HEK293 (cell line): ENCODE results near the gene GTF2H2C.

Experiments used
- BCL6B ChIP-seq: fragments of 450-650 bp; formaldehyde crosslinking; IDR thresholded peaks from 2 replicates; pipeline ENCODE4 v1.5.1; 2017; ENCODE audit warnings: missing biosample characterization, missing genetic modification characterization
- GLIS1 ChIP-seq: fragments of 450-650 bp; formaldehyde crosslinking; IDR thresholded peaks from 2 replicates; pipeline ENCODE4 v1.5.1; 2016; ENCODE audit warnings: missing biosample characterization, missing genetic modification characterization
- INSM2 ChIP-seq: fragments of 450-650 bp; formaldehyde crosslinking; IDR thresholded peaks from 2 replicates; pipeline ENCODE4 v1.5.1; 2016; ENCODE audit warnings: missing biosample characterization, missing genetic modification characterization
- KLF16 ChIP-seq: fragments of 450-650 bp; formaldehyde crosslinking; IDR thresholded peaks from 2 replicates; pipeline ENCODE4 v1.5.1; 2017; ENCODE audit warnings: missing biosample characterization, missing genetic modification characterization
- OSR2 ChIP-seq: fragments of 450-650 bp; formaldehyde crosslinking; IDR thresholded peaks from 2 replicates; pipeline ENCODE4 v1.5.1; 2016; ENCODE audit warnings: missing biosample characterization, missing genetic modification characterization
- PRDM4 ChIP-seq: fragments of 450-650 bp; formaldehyde crosslinking; IDR thresholded peaks from 2 replicates; pipeline ENCODE4 v1.5.1; 2017; ENCODE audit warnings: missing biosample characterization, missing genetic modification characterization
- RBAK ChIP-seq: fragments of 450-650 bp; formaldehyde crosslinking; IDR thresholded peaks from 2 replicates; pipeline ENCODE4 v1.5.1; 2016; ENCODE audit warnings: missing biosample characterization, missing genetic modification characterization
- SCRT1 ChIP-seq: fragments of 450-650 bp; formaldehyde crosslinking; IDR thresholded peaks from 2 replicates; pipeline ENCODE4 v1.5.1; 2016; ENCODE audit warnings: missing biosample characterization, missing genetic modification characterization, borderline replicate concordance
- YY1 ChIP-seq: fragments of 450-650 bp; formaldehyde crosslinking; IDR thresholded peaks from 2 replicates; pipeline ENCODE4 v1.5.1; 2018; ENCODE audit warnings: missing biosample characterization, missing genetic modification characterization
- ZBTB17 ChIP-seq: fragments of 450-650 bp; formaldehyde crosslinking; IDR thresholded peaks from 2 replicates; pipeline ENCODE4 v1.5.1; 2016; ENCODE audit warnings: missing biosample characterization, missing genetic modification characterization
- ZEB2 ChIP-seq: fragments of 450-650 bp; formaldehyde crosslinking; IDR thresholded peaks from 2 replicates; pipeline ENCODE4 v1.5.1; 2016; ENCODE audit warnings: missing biosample characterization, missing genetic modification characterization
- ZIC2 ChIP-seq: fragments of 450-650 bp; formaldehyde crosslinking; IDR thresholded peaks from 2 replicates; pipeline ENCODE4 v1.5.1; 2016; ENCODE audit warnings: missing biosample characterization, missing genetic modification characterization
- ZNF148 ChIP-seq: fragments of 450-650 bp; formaldehyde crosslinking; IDR thresholded peaks from 2 replicates; pipeline ENCODE4 v1.5.0; 2017; ENCODE audit warnings: missing biosample characterization, missing genetic modification characterization, borderline replicate concordance
- ZNF274 ChIP-seq, 2 experiments: fragments of 200-500 bp in 1 of 2; fragments of 450-650 bp in 1 of 2; sonication (Bioruptor generic) in 1 of 2; formaldehyde crosslinking in 1 of 2; IDR thresholded peaks; 2 replicates each; pipeline versions ENCODE4 v1.5.1 to v1.6.1; 2014 to 2016; ENCODE audit warnings: borderline replicate concordance in 1 of 2, inconsistent platforms in 1 of 2, low read length in 1 of 2, missing biosample characterization in 1 of 2, missing genetic modification characterization in 1 of 2
- ZNF341 ChIP-seq: fragments of 450-650 bp; formaldehyde crosslinking; IDR thresholded peaks from 2 replicates; pipeline ENCODE4; 2016; ENCODE audit warnings: low read depth, missing biosample characterization, missing genetic modification characterization
- ZNF366 ChIP-seq: fragments of 450-650 bp; formaldehyde crosslinking; conservative IDR thresholded peaks from 2 replicates; pipeline ENCODE4 v1.5.1; 2016; ENCODE audit warnings: missing biosample characterization, missing genetic modification characterization
- ZNF701 ChIP-seq: fragments of 450-650 bp; formaldehyde crosslinking; IDR thresholded peaks from 2 replicates; pipeline ENCODE4 v1.5.1; 2016; ENCODE audit warnings: missing biosample characterization, missing genetic modification characterization
- ZNF830 ChIP-seq: fragments of 450-650 bp; IDR thresholded peaks from 2 replicates; pipeline ENCODE4 v1.5.0; 2018; ENCODE audit warnings: missing biosample characterization, missing genetic modification characterization, low read depth, mild to moderate bottlenecking, moderate library complexity
- TF ChIP-seq, protein P1 (sequence below): fragments of 450-650 bp; formaldehyde crosslinking; IDR thresholded peaks from 2 replicates; pipeline ENCODE4 v1.5.1; 2016; ENCODE audit warnings: missing biosample characterization, missing genetic modification characterization
- TF ChIP-seq, protein P2 (sequence below): fragments of 450-650 bp; formaldehyde crosslinking; IDR thresholded peaks from 2 replicates; pipeline ENCODE4 v1.5.1; 2017; ENCODE audit warnings: missing biosample characterization, mild to moderate bottlenecking, missing genetic modification characterization, moderate library complexity
- TF ChIP-seq, protein P3 (sequence below): fragments of 450-650 bp; formaldehyde crosslinking; optimal IDR thresholded peaks from 2 replicates; pipeline ENCODE3; 2016; ENCODE audit warnings: missing biosample characterization, mild to moderate bottlenecking, missing genetic modification characterization
- TF ChIP-seq, protein P4 (sequence below): IDR thresholded peaks from 2 replicates; pipeline ENCODE4 v1.6.1; 2011; ENCODE audit warnings: mild to moderate bottlenecking, low read depth, low read length, borderline replicate concordance
- TF ChIP-seq, protein P5 (sequence below): fragments of 450-650 bp; IDR thresholded peaks from 2 replicates; pipeline ENCODE4 v1.5.1; 2018; ENCODE audit warnings: missing biosample characterization, mild to moderate bottlenecking, missing genetic modification characterization

GTF2H2C gene

GRCh38 chr5:69517763-69518212, 42.2 kb upstream of the GTF2H2C start (continued):
- TF ChIP-seq ZNF830 (tag by site-specific recombination) (no peak), ZNF274 (IDR thresholded peaks at IDR 0.05; ENCODE audit: low read length) (no peak), ZNF274 (tag by site-specific recombination; IDR thresholded peaks at IDR 0.05; ENCODE audit: borderline replicate concordance) (no peak), PRDM4 (tag by site-specific recombination) (peak; percentile 93), SCRT1 (tag by site-specific recombination) (peak; percentile 96), ZIC2 (tag by site-specific recombination) (0 out of 2 replicates have a peak, but pooled peaks have one; percentile 9), YY1 (tag by site-specific recombination) (no peak), BCL6B (peak; percentile 88), OSR2 (tag by site-specific recombination) (peak; percentile 96), ZNF701 (no peak), ZNF341 (no peak), ZNF366 (tag by site-specific recombination) (peak; percentile 90), RBAK (tag by site-specific recombination) (no peak), ZNF148 (no peak), ZBTB17 (peak; percentile 73), INSM2 (tag by site-specific recombination) (peak; percentile 89), GLIS1 (tag by site-specific recombination) (peak; percentile 93), ZEB2 (tag by site-specific recombination) (peak; percentile 86), KLF16 (tag by site-specific recombination) (no peak)
- TF ChIP-seq, protein P1, sequence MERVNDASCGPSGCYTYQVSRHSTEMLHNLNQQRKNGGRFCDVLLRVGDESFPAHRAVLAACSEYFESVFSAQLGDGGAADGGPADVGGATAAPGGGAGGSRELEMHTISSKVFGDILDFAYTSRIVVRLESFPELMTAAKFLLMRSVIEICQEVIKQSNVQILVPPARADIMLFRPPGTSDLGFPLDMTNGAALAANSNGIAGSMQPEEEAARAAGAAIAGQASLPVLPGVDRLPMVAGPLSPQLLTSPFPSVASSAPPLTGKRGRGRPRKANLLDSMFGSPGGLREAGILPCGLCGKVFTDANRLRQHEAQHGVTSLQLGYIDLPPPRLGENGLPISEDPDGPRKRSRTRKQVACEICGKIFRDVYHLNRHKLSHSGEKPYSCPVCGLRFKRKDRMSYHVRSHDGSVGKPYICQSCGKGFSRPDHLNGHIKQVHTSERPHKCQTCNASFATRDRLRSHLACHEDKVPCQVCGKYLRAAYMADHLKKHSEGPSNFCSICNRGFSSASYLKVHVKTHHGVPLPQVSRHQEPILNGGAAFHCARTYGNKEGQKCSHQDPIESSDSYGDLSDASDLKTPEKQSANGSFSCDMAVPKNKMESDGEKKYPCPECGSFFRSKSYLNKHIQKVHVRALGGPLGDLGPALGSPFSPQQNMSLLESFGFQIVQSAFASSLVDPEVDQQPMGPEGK (tag by site-specific recombination) = peak; percentile 82
- TF ChIP-seq, protein P2, sequence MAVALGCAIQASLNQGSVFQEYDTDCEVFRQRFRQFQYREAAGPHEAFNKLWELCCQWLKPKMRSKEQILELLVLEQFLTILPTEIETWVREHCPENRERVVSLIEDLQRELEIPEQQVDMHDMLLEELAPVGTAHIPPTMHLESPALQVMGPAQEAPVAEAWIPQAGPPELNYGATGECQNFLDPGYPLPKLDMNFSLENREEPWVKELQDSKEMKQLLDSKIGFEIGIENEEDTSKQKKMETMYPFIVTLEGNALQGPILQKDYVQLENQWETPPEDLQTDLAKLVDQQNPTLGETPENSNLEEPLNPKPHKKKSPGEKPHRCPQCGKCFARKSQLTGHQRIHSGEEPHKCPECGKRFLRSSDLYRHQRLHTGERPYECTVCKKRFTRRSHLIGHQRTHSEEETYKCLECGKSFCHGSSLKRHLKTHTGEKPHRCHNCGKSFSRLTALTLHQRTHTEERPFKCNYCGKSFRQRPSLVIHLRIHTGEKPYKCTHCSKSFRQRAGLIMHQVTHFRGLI (tag by site-specific recombination) = peak; percentile 39; the same call in 1 of the 2 replicates
- TF ChIP-seq, protein P3, sequence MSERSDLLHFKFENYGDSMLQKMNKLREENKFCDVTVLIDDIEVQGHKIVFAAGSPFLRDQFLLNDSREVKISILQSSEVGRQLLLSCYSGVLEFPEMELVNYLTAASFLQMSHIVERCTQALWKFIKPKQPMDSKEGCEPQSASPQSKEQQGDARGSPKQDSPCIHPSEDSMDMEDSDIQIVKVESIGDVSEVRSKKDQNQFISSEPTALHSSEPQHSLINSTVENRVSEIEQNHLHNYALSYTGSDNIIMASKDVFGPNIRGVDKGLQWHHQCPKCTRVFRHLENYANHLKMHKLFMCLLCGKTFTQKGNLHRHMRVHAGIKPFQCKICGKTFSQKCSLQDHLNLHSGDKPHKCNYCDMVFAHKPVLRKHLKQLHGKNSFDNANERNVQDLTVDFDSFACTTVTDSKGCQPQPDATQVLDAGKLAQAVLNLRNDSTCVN = no peak
- TF ChIP-seq, protein P4, sequence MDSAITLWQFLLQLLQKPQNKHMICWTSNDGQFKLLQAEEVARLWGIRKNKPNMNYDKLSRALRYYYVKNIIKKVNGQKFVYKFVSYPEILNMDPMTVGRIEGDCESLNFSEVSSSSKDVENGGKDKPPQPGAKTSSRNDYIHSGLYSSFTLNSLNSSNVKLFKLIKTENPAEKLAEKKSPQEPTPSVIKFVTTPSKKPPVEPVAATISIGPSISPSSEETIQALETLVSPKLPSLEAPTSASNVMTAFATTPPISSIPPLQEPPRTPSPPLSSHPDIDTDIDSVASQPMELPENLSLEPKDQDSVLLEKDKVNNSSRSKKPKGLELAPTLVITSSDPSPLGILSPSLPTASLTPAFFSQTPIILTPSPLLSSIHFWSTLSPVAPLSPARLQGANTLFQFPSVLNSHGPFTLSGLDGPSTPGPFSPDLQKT = no peak
- TF ChIP-seq, protein P5, sequence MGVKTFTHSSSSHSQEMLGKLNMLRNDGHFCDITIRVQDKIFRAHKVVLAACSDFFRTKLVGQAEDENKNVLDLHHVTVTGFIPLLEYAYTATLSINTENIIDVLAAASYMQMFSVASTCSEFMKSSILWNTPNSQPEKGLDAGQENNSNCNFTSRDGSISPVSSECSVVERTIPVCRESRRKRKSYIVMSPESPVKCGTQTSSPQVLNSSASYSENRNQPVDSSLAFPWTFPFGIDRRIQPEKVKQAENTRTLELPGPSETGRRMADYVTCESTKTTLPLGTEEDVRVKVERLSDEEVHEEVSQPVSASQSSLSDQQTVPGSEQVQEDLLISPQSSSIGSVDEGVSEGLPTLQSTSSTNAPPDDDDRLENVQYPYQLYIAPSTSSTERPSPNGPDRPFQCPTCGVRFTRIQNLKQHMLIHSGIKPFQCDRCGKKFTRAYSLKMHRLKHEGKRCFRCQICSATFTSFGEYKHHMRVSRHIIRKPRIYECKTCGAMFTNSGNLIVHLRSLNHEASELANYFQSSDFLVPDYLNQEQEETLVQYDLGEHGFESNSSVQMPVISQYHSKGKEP = peak; percentile 81
